A549 treated with CpdA at 1 μM for 4 hours (cell line): ENCODE data around the gene SLC35F4. TPM values are rescaled to one million over a fixed set of nuclear protein-coding genes. Genes with fewer than 3 reads are reported as not detected.

Source experiments
- total RNA-seq: library from RNA; stranded (reverse); fragments of 200-300 nt; extraction: Qiagen RNA extraction; gene quantifications from 5 replicates; pipeline ENCODE4 v1.2.3, GENCODE V29; 2022; ENCODE audit warnings: low read depth

The SLC35F4 gene
- total RNA-seq = not detected in 5 replicates

DNA sequence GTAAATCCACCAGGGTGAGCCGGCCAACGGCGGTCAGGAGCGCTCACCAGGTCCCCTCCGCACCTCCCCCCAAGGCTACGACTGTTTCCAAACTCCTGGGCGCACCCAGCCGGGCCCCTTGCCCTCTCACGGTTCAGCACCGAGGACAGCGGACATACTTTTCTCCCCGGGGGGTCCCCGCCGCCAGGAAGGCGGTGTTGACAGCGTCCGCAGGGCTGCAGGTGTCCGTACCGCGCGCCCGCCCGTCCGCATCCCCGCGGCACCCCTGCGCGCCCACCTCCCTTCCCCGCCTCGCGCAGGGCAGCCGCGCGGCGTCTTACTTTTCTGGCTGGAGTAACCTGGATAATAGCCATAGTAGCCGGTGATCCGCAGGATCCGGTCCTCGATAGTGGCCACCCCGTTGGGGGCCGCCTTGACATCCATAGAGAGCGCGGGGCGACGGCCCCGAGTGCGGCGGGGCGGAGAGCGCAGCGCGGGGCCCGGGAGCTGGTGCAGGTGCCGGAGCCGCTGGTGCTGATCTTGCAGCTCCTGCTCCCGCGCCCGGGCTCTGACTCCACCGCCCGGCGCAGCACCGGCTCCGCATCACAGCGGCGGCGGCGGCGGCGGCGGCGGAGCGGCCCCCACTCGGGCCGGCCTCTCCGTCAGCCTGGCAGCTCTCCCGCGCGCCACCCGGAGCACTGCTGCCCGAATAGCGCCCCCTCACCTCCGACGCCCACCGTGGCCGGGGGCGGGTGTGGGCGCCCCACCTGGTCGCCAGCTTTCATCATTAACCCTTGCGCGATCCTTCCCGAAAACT is at the start of gene SLC35F4:
SLC35F4 (minus strand) TSS at position 690 of the 796 bp plus-strand sequence.

